ENCODE results near the gene EPB41L4B. TPM values are rescaled to one million over a fixed set of nuclear protein-coding genes. Genes with fewer than 3 reads are reported as not detected.

The EPB41L4B gene
- polyA plus RNA-seq, 1 donor from 2014 or later = 4.1 TPM

- TF ChIP-seq CTCF (IDR thresholded peaks at IDR 0.05; ENCODE audit: poor library complexity, severe bottlenecking) (no peak), SMC3 (conservative IDR thresholded peaks at IDR 0.05; ENCODE audit: poor library complexity) (no peak), EP300 (conservative IDR thresholded peaks at IDR 0.05; ENCODE audit: poor library complexity, severe bottlenecking) (no peak)
These were observed 156.8 kb downstream of the EPB41L4B start (continued) for GRCh38 chr9:109164042-109164441.

GRCh38 chr9:109163194-109163593 is 157.7 kb downstream of the EPB41L4B start:
- no peaks in the 10 kb centered on the region for H3K9me3 ChIP-seq (ENCODE audit: low read length)
- H4K20me1 ChIP-seq (ENCODE audit: insufficient read depth) = no peaks in the 10 kb centered on the region
- H3K27me3 ChIP-seq (ENCODE audit: insufficient read depth, low read depth, low read length) = peaks cover 18% of the 10 kb centered on the region
- no peak overlapping the region for H3K4me2 ChIP-seq (ENCODE audit: low read length)
- no peak overlapping the region for H3K27ac ChIP-seq (ENCODE audit: low read length)
- no peak overlapping the region for H3K4me3 ChIP-seq (ENCODE audit: low read length)
- H3F3A ChIP-seq (ENCODE audit: insufficient read depth, low read length, poor library complexity, severe bottlenecking) = no peaks in the 10 kb centered on the region
- TF ChIP-seq REST (IDR thresholded peaks at IDR 0.05; ENCODE audit: borderline replicate concordance) (no peak), EZH2 (IDR thresholded peaks at IDR 0.05; ENCODE audit: borderline replicate concordance, insufficient read depth, low read length, poor library complexity, severe bottlenecking) (no peak), RAD21 (conservative IDR thresholded peaks at IDR 0.05) (no peak)
- H3K79me2 ChIP-seq (replicated peaks; ENCODE audit: insufficient read depth, low read length) = no peaks in the 10 kb centered on the region
- H2AFZ ChIP-seq (ENCODE audit: low read depth, low read length) = no peak overlapping the region
- no peaks in the 10 kb centered on the region for H3K36me3 ChIP-seq (ENCODE audit: insufficient read depth, low read length)
- no peaks in the 10 kb centered on the region for H3K9me2 ChIP-seq (ENCODE audit: insufficient read depth, low read length)
- H3K9ac ChIP-seq (ENCODE audit: low read length) = no peak overlapping the region

GRCh38 chr9:109162677-109163076 is 158.2 kb downstream of the EPB41L4B start:
- H3K79me2 ChIP-seq (replicated peaks; ENCODE audit: insufficient read depth, low read length) = no peaks in the 10 kb centered on the region
- H3K9ac ChIP-seq (ENCODE audit: low read length) = no peak overlapping the region
- no peak overlapping the region for H3K4me2 ChIP-seq (ENCODE audit: low read length)
- H3K9me2 ChIP-seq (ENCODE audit: insufficient read depth, low read length) = no peaks in the 10 kb centered on the region
- H4K20me1 ChIP-seq (ENCODE audit: insufficient read depth) = no peaks in the 10 kb centered on the region
- H3F3A ChIP-seq (ENCODE audit: insufficient read depth, low read length, poor library complexity, severe bottlenecking) = no peaks in the 10 kb centered on the region
- no peak overlapping the region for H3K4me3 ChIP-seq (ENCODE audit: low read length)
- H3K27me3 ChIP-seq (ENCODE audit: insufficient read depth, low read depth, low read length) = peaks cover 13% of the 10 kb centered on the region
- TF ChIP-seq RAD21 (conservative IDR thresholded peaks at IDR 0.05) (no peak), REST (IDR thresholded peaks at IDR 0.05; ENCODE audit: borderline replicate concordance) (no peak), POLR2AphosphoS5 (IDR thresholded peaks at IDR 0.05) (no peak), SMC3 (conservative IDR thresholded peaks at IDR 0.05; ENCODE audit: poor library complexity) (no peak), CTCF (IDR thresholded peaks at IDR 0.05; ENCODE audit: poor library complexity, severe bottlenecking) (no peak), TAF1 (IDR thresholded peaks at IDR 0.05; ENCODE audit: low read depth) (no peak), EZH2 (IDR thresholded peaks at IDR 0.05; ENCODE audit: borderline replicate concordance, insufficient read depth, low read length, poor library complexity, severe bottlenecking) (no peak), EP300 (conservative IDR thresholded peaks at IDR 0.05; ENCODE audit: poor library complexity, severe bottlenecking) (no peak), MXI1 (conservative IDR thresholded peaks at IDR 0.05; ENCODE audit: poor library complexity, severe bottlenecking) (no peak)
- no peaks in the 10 kb centered on the region for H3K36me3 ChIP-seq (ENCODE audit: insufficient read depth, low read length)
- no peaks in the 10 kb centered on the region for H3K9me3 ChIP-seq (ENCODE audit: low read length)
- no peak overlapping the region for H2AFZ ChIP-seq (ENCODE audit: low read depth, low read length)
- H3K27ac ChIP-seq (ENCODE audit: low read length) = no peak overlapping the region

All from neural cell (in vitro differentiated cells).